IPS DF 4.7 (cell line): ENCODE measurements around the gene POP7.
"Not testable (repeated sequence)": the region's sequence is repeated elsewhere in the genome, so short reads cannot be mapped to it uniquely, and the experiment has no call there.

ENCODE experiments used
- DNase-seq: peaks from one replicate; pipeline ENCODE4 v3.0.0-alpha.2; 2013; ENCODE audit warnings: low spot score; ENCODE audit errors: extremely low read depth

Gene POP7

DNA sequence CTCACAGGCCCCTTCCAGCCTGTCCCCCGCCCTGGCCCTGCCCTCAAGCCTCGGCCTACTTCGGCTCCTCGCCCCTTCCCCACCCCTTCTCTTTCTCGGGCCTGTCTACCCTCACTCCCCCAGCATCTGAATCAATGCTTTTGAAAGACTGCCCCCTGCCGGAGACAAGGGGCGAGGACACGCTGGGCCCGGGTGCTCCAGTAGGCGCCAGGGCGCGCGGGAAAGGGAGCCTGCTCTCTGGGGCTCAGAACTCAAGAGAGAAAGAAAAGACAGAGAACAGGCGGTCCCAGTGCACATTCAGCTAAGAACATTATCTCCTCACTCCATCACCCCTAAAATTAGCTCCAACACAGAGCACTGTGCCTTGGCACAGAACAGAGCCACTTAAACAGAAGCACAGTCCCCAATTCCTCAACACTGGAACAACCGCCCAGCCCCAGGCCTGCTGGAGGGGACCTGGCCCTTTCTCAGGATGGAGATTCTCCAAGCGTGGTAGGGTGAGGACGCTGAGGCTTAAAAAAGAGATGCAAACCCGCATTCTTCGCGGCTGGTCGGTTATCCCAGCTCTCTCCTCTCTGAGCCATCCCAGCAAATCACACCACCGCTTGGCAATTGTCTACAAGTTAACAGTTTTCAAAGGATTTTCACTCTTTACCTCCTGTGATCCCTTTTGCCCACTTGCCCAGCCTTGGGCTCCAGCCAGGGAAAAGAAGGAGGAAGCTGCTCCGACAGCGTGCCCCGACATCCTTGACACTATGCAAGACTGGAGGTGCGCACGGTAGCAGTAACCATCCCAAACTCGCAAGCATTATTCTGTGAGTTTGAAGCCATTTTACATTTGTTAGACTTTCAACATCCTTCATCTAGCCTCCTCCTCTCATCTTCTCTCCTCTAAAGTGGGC, 14.0 kb upstream of the POP7 start:
- DNase-seq = no peak

DNA sequence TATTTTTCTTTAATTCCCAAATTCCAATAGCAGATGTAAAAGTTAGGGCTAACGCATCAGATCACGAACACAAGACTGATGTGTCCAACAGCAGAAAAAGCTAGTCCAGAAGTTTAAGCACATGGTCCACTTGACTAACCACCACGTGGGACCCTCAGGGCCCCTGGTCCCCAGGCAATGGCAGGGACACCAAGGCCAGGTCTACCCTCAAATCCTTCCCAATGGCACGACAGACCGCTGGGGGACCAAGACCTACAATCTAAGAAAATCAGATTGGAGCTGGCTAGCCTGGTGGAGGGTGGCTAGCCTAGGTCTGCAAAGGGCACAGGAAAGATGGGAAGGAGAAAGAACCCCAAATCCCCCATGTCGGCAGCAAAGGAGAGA, 13.4 kb upstream of the POP7 start:
- no peak for DNase-seq

DNA sequence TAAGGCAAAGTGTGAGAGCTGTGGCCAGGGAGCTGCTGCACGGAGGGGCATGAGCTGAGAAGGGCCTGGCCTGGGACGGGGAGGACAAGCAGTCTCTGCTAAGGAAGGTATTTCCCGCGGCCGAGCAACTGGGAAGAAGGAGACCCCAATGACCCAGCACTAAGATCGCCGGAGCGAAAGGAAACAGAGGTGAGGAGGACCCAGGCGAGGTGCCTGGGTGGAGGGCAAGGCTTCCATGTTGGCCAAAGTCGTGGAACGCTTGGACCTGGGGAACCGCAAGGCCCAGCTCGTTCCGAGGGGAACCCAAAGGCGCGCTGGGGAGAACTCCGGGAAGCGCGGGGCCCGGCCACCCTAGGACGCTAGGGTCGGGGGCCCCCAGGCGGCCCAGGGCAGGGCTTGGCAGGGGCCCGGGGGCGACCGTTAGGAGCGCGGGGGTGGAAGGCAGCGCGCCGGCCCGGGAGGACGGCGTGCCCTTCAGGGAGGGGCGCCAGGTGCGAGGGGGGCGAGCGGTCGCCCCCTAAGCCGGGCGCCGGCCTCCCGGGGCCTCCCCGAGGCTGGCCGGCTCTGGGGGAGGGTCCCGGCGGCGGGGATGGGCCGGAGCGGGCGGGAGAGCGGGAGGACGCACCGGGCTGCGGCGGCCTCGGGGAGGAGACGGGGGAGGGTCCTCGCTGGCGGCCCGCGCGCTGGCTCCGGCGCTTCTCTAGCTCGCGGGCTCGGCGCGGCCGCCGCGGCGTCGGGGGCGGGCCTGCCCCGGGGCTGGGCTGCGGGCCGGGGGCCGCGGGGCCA, 12.4 kb upstream of the POP7 start:
- no peak for DNase-seq

DNA sequence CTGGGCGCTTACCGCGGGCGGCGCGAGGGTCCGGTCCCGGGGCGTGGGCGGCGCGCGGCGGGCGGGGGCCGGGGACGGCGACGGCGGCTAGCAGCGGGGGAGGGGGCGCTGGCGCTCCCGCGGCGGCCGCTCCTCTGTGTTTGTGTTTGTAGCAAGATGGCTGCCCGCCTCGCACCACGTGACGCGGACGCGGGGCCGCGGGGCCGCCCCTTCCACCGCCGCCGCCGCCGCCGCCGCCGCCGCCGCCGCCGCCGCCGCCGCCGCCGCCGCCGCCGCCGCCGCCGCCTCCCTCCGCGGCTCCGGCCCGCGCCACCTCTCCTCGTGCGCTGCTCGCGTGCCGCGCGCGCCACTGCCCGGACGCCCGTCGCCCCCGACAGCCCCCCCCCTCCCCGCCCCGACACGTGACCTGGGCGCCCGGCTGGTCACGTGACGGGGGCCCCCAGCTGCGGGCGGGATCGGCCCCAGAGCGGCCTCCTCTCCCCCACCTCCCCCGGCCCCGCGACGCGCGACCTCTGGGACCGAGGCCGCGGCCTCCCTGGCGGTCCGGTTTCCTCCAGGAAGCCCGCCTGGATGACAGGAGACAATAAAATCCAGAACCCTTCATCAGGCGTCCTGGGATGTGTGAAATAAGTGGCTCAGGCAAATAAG, 11.7 kb upstream of the POP7 start, which contains the start of gene GIGYF1:
TSS of gene GIGYF1 (minus strand) at position 153 of the 648 bp plus-strand sequence. CDS start 6,012 bp downstream, outside the sequence.
- DNase-seq = no peak

DNA sequence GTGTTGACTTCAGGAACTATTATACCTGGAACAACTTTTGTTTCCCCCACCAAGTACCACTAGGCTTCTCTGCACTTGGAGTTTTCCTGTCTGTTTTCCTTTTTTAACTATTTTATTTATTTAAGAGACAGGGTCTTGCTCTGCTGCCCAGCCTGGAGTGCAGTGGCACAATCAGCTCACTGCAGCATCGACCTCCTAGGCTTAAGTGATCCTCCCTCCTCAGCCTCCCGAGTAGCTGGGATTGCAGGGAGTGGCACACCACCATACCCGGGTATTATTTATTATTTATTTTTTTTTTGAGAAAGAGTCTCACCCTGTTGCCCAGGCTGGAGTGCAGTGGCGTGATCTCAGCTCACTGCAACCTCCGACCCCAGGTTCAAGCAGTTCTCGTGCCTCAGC, 9.8 kb upstream of the POP7 start:
- no peak for DNase-seq

DNA sequence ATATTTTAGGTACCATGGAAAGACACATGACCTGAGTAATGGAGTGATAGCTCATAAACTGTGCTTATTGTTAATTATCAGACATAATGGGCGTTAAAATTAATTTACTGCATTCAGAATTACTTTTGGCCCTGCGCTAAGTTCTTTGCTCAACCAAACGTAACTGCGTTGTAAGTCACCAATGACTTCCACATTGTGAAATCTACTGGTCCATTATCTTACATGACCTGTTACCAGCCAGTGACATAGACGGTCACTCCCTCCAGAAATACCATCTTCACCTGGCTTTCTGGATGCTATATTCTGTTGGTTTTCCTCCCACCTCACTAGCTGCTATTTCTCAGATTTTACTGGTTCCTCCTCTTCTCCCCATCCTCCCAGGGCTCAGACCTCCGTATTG, 6.9 kb upstream of the POP7 start:
- no peak for DNase-seq

DNA sequence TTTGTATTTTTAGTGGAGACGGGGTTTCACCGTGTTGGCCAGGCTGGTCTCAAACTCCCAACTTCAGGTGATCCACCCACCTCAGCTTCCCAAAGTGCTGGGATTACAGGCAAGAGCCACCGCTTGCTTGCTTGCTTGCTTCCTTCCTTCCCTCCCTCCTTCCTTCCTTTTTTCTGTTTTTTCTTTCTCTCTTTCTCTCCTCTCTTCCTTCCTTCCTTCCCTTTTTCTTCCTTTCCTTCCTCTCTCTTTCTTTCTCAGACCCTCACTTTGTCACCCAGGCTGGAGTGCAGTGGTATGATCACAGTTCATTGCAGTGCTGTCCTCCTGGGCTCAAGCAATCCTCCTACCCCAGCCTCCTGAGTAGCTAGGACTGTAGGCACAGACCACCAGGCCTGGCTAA, 4.8 kb upstream of the POP7 start:
- not testable (repeated sequence) for DNase-seq

DNA sequence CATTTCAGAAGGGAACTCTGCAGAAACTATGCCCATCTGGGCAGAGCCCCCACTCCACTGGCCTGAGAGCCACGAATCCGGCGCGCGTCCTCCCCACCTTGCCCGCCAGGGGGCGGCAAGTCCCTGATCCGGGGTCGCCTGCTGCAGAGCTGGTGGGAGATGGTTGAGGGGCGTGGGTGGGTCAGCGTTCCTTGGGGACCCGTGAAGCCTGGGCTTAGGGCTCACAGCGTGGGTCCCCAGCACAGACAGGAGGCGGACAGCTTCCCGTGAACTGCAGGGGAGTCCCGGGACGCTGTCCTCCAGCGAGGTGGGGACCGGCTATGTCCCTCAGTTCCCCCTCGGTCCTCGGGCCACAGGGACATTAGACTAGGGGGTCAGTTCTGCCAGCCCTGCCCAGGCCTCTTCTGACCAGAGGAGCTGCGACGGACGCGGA, 585 bp upstream of the POP7 start:
- DNase-seq = peak; percentile 56

DNA sequence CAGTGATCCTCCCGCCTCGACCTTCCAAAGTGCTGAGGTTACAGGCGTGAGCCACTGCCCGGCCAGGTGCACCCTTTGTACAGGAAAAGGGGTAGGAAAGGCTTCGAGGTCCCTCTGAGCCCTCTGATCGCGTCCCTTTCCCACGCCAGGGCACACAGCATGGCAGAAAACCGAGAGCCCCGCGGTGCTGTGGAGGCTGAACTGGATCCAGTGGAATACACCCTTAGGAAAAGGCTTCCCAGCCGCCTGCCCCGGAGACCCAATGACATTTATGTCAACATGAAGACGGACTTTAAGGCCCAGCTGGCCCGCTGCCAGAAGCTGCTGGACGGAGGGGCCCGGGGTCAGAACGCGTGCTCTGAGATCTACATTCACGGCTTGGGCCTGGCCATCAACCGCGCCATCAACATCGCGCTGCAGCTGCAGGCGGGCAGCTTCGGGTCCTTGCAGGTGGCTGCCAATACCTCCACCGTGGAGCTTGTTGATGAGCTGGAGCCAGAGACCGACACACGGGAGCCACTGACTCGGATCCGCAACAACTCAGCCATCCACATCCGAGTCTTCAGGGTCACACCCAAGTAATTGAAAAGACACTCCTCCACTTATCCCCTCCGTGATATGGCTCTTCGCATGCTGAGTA, 871 bp downstream of the POP7 start:
- DNase-seq = no peak

DNA sequence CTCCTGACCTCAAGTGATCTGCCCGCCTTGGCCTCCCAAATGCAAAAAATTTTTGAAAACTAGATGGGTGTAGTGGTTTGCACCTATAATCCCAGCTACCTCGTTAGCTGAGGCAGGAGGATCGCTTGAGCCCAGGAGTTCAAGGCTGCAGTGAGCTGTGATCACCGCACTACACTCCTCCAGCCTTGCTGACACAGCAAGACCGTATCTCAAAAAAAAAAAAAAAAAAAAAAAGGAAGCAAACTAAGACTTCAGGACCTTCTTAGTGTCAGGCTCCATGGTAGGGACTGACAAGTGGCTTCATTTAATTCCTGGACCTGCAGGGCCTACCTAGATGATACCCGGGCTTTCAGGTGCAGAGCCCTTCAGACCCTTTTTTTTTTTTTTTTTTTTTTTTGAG, 2.5 kb downstream of the POP7 start:
- DNase-seq = no peak

DNA sequence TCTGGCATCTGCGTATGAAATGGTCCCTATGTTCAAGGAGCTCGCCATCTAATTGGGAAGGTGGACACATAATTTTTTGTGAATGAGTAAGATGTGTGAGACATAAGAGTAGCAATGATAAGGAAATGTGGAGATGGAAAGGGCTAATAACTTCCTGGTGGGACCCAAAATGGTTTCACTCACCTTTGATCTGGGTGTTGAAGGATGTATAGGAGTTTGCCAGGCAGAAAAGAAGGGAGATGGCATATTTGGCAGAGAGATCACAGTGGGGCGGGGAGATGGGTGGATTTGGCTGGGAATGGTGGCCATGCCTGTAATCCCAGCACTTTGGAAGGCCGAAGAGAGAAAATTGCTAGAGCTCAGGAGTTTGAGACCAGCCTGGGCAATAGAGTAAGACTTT, 4.5 kb downstream of the POP7 start:
- no peak for DNase-seq

DNA sequence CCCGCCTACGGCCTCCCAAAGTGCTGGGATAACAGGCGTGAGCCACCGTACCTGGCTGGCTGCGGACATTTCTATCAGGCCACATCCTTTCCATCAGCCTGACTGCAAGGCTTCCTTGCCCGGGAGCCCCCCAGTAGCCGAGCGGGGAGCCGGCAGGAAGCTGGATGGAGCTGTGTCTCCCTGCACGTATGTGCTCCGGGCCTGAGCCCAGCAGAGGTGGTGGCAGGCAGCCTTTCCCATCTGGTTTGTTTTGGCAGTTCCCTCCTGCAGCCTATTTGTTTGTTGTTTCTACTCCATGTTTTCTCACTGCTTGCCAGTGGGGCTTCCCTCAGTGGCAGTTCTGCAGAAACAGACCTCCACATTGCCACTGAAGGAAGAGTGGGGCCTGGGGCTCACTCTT, 5.4 kb downstream of the POP7 start:
- no peak for DNase-seq

DNA sequence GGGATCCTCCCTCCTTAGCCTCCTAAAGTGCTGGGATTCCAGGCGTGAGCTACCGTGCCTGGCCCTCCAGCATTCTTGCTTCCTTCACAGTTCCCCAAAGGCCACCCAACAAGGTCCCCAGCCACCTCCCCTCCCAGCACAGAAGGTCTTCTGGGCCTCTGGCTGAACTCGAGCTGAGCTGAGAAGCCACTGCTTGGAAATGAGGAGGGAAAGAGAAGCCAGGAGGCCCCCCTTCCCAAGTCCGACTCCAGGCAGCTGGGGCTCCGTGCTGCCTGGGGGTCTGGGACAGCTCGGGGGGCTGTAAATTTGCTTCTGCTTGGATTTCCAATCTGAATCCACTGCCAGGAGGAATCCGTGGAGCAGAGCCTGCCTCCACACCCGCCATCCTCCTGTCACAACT, 8.8 kb downstream of the POP7 start:
- no peak for DNase-seq

DNA sequence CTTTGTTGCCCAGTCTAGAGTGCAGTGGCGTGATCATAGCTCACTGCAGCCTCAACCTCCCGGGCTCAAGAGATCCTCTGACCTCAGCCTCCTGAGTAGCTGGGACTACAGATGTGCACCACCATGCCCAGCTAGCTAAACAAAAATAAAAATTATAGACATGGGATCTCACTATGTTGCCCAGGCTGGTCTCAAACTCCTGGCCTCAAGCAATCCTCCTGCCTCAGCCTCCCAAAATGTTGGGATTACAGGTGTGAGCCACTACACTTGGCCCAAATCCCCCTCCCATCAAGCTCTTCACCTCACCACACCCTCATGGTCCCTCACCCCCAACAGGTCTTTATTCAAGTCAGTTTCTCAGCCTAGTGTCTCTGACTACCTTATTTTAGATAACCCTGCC, 11.2 kb downstream of the POP7 start:
- DNase-seq = not testable (repeated sequence)

DNA sequence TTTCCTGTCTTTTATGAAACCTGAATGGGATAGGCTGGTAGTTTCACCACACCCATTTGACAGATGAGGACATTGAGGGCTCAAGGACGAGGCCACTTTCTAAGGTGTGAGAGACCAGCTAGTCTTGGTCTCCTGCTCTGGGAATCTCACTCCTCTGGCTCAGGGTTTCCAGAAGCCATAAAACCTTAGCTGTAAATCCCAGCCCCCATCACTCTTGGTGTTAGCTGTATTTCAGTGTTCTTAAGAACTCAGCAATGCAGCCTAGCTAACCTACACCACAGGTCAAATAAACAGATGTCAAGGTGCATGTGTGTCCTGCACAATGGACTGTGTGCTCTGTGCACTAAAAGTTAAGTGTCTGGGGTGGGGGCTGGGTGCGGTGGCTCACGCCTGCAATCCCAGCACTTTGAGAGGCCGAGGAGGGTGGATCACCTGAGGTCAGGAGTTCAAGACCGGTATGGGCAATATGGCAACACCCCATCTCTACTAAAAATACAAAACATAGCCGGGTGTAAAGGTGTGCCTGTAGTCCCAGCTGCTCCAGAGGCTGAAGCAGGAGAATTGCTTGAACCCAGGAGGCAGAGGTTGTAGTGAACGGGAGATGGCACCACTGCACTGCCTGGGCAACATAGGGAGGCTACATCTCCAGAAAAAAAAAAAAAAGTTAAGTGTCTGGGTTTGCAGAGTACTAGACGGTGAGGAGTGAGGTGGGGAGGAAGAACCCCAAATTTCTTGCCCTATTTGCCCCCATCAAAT, 13.8 kb downstream of the POP7 start:
- DNase-seq = no peak

DNA sequence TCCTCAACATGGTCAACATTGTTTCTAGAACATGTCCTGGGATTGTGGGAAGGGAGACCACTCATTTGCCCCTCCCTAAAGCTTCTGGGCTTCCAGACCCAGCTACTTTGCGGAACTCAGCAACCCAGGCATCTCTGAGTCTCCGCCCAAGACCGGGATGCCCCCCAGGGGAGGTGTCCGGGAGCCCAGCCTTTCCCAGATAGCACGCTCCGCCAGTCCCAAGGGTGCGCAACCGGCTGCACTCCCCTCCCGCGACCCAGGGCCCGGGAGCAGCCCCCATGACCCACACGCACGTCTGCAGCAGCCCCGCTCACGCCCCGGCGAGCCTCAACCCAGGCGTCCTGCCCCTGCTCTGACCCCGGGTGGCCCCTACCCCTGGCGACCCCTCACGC, 14.4 kb downstream of the POP7 start, which contains the start of gene EPO:
TSS of gene EPO (plus strand) at position 190 of the 392 bp plus-strand sequence. CDS start 513 bp downstream, outside the sequence.
- DNase-seq = no peak

DNA sequence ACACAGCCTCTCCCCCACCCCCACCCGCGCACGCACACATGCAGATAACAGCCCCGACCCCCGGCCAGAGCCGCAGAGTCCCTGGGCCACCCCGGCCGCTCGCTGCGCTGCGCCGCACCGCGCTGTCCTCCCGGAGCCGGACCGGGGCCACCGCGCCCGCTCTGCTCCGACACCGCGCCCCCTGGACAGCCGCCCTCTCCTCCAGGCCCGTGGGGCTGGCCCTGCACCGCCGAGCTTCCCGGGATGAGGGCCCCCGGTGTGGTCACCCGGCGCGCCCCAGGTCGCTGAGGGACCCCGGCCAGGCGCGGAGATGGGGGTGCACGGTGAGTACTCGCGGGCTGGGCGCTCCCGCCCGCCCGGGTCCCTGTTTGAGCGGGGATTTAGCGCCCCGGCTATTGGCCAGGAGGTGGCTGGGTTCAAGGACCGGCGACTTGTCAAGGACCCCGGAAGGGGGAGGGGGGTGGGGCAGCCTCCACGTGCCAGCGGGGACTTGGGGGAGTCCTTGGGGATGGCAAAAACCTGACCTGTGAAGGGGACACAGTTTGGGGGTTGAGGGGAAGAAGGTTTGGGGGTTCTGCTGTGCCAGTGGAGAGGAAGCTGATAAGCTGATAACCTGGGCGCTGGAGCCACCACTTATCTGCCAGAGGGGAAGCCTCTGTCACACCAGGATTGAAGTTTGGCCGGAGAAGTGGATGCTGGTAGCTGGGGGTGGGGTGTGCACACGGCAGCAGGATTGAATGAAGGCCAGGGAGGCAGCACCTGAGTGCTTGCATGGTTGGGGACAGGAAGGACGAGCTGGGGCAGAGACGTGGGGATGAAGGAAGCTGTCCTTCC, 15.0 kb downstream of the POP7 start:
- no peak for DNase-seq

DNA sequence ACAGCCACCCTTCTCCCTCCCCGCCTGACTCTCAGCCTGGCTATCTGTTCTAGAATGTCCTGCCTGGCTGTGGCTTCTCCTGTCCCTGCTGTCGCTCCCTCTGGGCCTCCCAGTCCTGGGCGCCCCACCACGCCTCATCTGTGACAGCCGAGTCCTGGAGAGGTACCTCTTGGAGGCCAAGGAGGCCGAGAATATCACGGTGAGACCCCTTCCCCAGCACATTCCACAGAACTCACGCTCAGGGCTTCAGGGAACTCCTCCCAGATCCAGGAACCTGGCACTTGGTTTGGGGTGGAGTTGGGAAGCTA, 15.5 kb downstream of the POP7 start:
- no peak for DNase-seq

DNA sequence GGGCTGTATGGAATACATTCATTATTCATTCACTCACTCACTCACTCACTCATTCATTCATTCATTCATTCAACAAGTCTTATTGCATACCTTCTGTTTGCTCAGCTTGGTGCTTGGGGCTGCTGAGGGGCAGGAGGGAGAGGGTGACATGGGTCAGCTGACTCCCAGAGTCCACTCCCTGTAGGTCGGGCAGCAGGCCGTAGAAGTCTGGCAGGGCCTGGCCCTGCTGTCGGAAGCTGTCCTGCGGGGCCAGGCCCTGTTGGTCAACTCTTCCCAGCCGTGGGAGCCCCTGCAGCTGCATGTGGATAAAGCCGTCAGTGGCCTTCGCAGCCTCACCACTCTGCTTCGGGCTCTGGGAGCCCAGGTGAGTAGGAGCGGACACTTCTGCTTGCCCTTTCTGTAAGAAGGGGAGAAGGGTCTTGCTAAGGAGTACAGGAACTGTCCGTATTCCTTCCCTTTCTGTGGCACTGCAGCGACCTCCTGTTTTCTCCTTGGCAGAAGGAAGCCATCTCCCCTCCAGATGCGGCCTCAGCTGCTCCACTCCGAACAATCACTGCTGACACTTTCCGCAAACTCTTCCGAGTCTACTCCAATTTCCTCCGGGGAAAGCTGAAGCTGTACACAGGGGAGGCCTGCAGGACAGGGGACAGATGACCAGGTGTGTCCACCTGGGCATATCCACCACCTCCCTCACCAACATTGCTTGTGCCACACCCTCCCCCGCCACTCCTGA, 16.7 kb downstream of the POP7 start:
- DNase-seq = no peak
